HCT116 (cell line): Measurements from ENCODE around the gene CBFA2T3. TPM values are rescaled to one million over a fixed set of nuclear protein-coding genes. Genes with fewer than 3 reads are reported as not detected.

Experiments
- ATAC-seq: fragments of 200-7000 bp; cut with Tn5 transposase; 2 replicates; pipeline ENCODE4 v1.9.1; 2020; ENCODE audit warnings: mild to moderate bottlenecking, moderate library complexity
- BruUV-seq: library from RNA; stranded (reverse); fragments of 400-500 nt; replicated peaks from 2 replicates; lab custom pipeline; 2021; lab: Mats Ljungman, UMichigan
- CTCF ChIA-PET: fragments of 300-600 bp; sonication (Branson Sonifier 250); formaldehyde crosslinking; loops from one replicate; lab custom pipeline; 2021; ENCODE audit warnings: antibody characterized with exemption; lab: Charles Lee
- POLR2A ChIA-PET: fragments of 300-600, 350-600 bp; sonication (Branson Sonifier 250); formaldehyde crosslinking; loops from one replicate; lab custom pipeline; 2021; ENCODE audit warnings: antibody characterized with exemption; lab: Charles Lee
- RAD21 ChIA-PET, 2 experiments: fragments of 300-600 bp; sonication (Branson Sonifier 250); formaldehyde crosslinking; loops; one replicate each; lab custom pipeline; 2023; ENCODE audit warnings: low total read pairs in 2 of 2; ENCODE audit not compliant: uncharacterized antibody in 2 of 2, unreplicated experiment in 2 of 2, low non-redundant PET in 1 of 2; lab: Charles Lee
- DNase-seq: peaks from one replicate; pipeline ENCODE4 v3.0.0-alpha.2; 2010; ENCODE audit warnings: low read depth, low spot score
- H2AFZ ChIP-seq: fragments of 200-600 bp; shearing (Covaris generic), sonication (generic); 2 replicates; pipeline ENCODE4 v1.6.1; 2017; ENCODE audit warnings: low read depth, mixed run types, mixed read lengths, antibody characterized with exemption, low read length; ENCODE audit not compliant: poor library complexity, severe bottlenecking
- H3K27ac ChIP-seq: 2 replicates; pipeline ENCODE4 v1.5.1; 2012; ENCODE audit warnings: low read depth, low read length
- H3K27me3 ChIP-seq: fragments of 200-600 bp; sonication (generic); 2 replicates; pipeline ENCODE4 v1.6.1; 2016; ENCODE audit warnings: mixed run types, low read length, mixed read lengths; ENCODE audit not compliant: insufficient read depth
- H3K36me3 ChIP-seq, 2 experiments: fragments of 200-500 bp in 1 of 2; fragments of 200-600 bp in 1 of 2; sonication (Bioruptor generic) in 1 of 2; sonication (generic) in 1 of 2; 2 replicates each; pipeline versions ENCODE4 v1.5.1 to v1.6.1; 2014 to 2016; ENCODE audit warnings: low read length in 2 of 2, inconsistent platforms in 1 of 2, mixed read lengths in 1 of 2, mixed run types in 1 of 2; ENCODE audit not compliant: insufficient read depth in 2 of 2, control insufficient read depth in 1 of 2
- H3K4me1 ChIP-seq, 2 experiments: fragments of 200-600 bp in 1 of 2; sonication (generic) in 1 of 2; 2 replicates each; pipeline versions ENCODE4 v1.5.1 to v1.6.1; 2012 to 2017; ENCODE audit warnings: low read length in 2 of 2, inconsistent platforms in 1 of 2, mild to moderate bottlenecking in 1 of 2, mixed read lengths in 1 of 2, mixed run types in 1 of 2, moderate library complexity in 1 of 2; ENCODE audit not compliant: insufficient read depth in 2 of 2, control insufficient read depth in 1 of 2
- H3K4me2 ChIP-seq: fragments of 200-600 bp; sonication (generic); 2 replicates; pipeline ENCODE4 v1.6.1; 2017; ENCODE audit warnings: mixed run types, low read length, mixed read lengths
- H3K4me3 ChIP-seq, 2 experiments: fragments of 200-600 bp in 1 of 2; sonication (generic) in 1 of 2; replicated peaks in 1 of 2; 2 replicates each; pipeline ENCODE4 v1.5.1; 2011 to 2016; ENCODE audit warnings: low read length in 2 of 2, control low read depth in 1 of 2, low read depth in 1 of 2, mild to moderate bottlenecking in 1 of 2, mixed read lengths in 1 of 2, mixed run types in 1 of 2
- H3K79me2 ChIP-seq: fragments of 200-600 bp; sonication (generic); 2 replicates; pipeline ENCODE4 v1.6.1; 2017; ENCODE audit warnings: mild to moderate bottlenecking, mixed run types, low read length, moderate library complexity, mixed read lengths; ENCODE audit not compliant: insufficient read depth
- H3K9ac ChIP-seq: fragments of 200-600 bp; sonication (generic); 2 replicates; pipeline ENCODE4 v1.6.1; 2016; ENCODE audit warnings: low read length, mixed read lengths
- H3K9me2 ChIP-seq: fragments of 200-600 bp; sonication (generic), shearing (Covaris generic); 2 replicates; pipeline ENCODE4 v1.6.1; 2017; ENCODE audit warnings: mixed run types, mild to moderate bottlenecking, moderate library complexity; ENCODE audit not compliant: insufficient read depth
- H3K9me3 ChIP-seq, 2 experiments: fragments of 200-500 bp in 1 of 2; fragments of 200-600 bp in 1 of 2; sonication (Bioruptor generic) in 1 of 2; sonication (generic) in 1 of 2; 2 replicates each; pipeline ENCODE4 v1.6.1; 2014 to 2017; ENCODE audit warnings: low read length in 2 of 2, mixed read lengths in 2 of 2, inconsistent platforms in 1 of 2, low read depth in 1 of 2, mild to moderate bottlenecking in 1 of 2, mixed run types in 1 of 2, moderate library complexity in 1 of 2; ENCODE audit not compliant: control insufficient read depth in 1 of 2, insufficient read depth in 1 of 2
- H4K20me1 ChIP-seq: fragments of 200-600 bp; sonication (generic), shearing (Covaris generic); 2 replicates; pipeline ENCODE4 v1.6.1; 2017; ENCODE audit warnings: mixed run types, mild to moderate bottlenecking, moderate library complexity; ENCODE audit not compliant: insufficient read depth
- CBX3 ChIP-seq: IDR thresholded peaks from 2 replicates; pipeline ENCODE4 v1.6.1; 2012; ENCODE audit warnings: low read depth
- EGR1 ChIP-seq: IDR thresholded peaks from 2 replicates; pipeline ENCODE4 v1.6.1; 2012; ENCODE audit warnings: low read depth
- ELF1 ChIP-seq: IDR thresholded peaks from 2 replicates; pipeline ENCODE4 v1.6.1; 2012; ENCODE audit warnings: low read depth, borderline replicate concordance
- EZH2phosphoT487 ChIP-seq: fragments of 200-600 bp; IDR thresholded peaks from 2 replicates; pipeline ENCODE4 v1.6.1; 2018; ENCODE audit warnings: antibody characterized with exemption, borderline replicate concordance
- FOSL1 ChIP-seq: IDR thresholded peaks from 2 replicates; pipeline ENCODE4 v1.6.1; 2012; ENCODE audit warnings: low read depth
- JUND ChIP-seq: IDR thresholded peaks from 2 replicates; pipeline ENCODE4 v1.6.1; 2012
- POLR2A ChIP-seq: IDR thresholded peaks from 2 replicates; pipeline ENCODE4 v1.7.0; 2011; ENCODE audit warnings: borderline replicate concordance; ENCODE audit not compliant: insufficient read depth, insufficient read length; ENCODE audit errors: extremely low read depth
- POLR2AphosphoS5 ChIP-seq: IDR thresholded peaks from 2 replicates; pipeline ENCODE4 v1.6.1; 2011; ENCODE audit warnings: mild to moderate bottlenecking, low read depth, low read length, moderate library complexity
- RAD21 ChIP-seq: IDR thresholded peaks from 2 replicates; pipeline ENCODE4 v1.6.1; 2012; ENCODE audit warnings: low read depth, mild to moderate bottlenecking
- SRF ChIP-seq: IDR thresholded peaks from 2 replicates; pipeline ENCODE4 v1.6.1; 2012; ENCODE audit warnings: low read depth
- TCF7L2 ChIP-seq: IDR thresholded peaks from 2 replicates; pipeline ENCODE4 v1.7.0; 2011; ENCODE audit warnings: borderline replicate concordance, inconsistent platforms; ENCODE audit not compliant: insufficient read depth, insufficient read length; ENCODE audit errors: extremely low read depth
- YY1 ChIP-seq: IDR thresholded peaks from 2 replicates; pipeline ENCODE4 v1.6.1; 2011; ENCODE audit warnings: low read length, low read depth, moderate library complexity, mild to moderate bottlenecking; ENCODE audit not compliant: insufficient replicate concordance; ENCODE audit errors: extremely low read depth
- ZFX ChIP-seq: fragments of 450-650 bp; IDR thresholded peaks from 2 replicates; pipeline ENCODE4 v1.6.1; 2017
- intact Hi-C: fragments of 100-400 bp; cut with micrococcal nuclease; formaldehyde crosslinking; loops from 2 replicates; pipeline ENCODE4 v1.10.0; 2022
- total RNA-seq: library from RNA; stranded (reverse); gene quantifications from one replicate; pipeline ENCODE4 v1.2.1, GENCODE V29; 2021; ENCODE audit not compliant: unreplicated experiment
- TF ChIP-seq, protein P1 (sequence below): IDR thresholded peaks from 2 replicates; pipeline ENCODE4 v1.6.1; 2012
- TF ChIP-seq, protein P2 (sequence below): IDR thresholded peaks from 2 replicates; pipeline ENCODE4 v1.6.1; 2012
- TF ChIP-seq, protein P3 (sequence below): IDR thresholded peaks from 2 replicates; pipeline ENCODE4 v1.6.1; 2011; ENCODE audit warnings: mild to moderate bottlenecking, low read length, moderate library complexity; ENCODE audit not compliant: insufficient replicate concordance; ENCODE audit errors: extremely low read depth

CBFA2T3 gene
- total RNA-seq, 1 experiment from 2014 or later, result 19.1 TPM

DNA sequence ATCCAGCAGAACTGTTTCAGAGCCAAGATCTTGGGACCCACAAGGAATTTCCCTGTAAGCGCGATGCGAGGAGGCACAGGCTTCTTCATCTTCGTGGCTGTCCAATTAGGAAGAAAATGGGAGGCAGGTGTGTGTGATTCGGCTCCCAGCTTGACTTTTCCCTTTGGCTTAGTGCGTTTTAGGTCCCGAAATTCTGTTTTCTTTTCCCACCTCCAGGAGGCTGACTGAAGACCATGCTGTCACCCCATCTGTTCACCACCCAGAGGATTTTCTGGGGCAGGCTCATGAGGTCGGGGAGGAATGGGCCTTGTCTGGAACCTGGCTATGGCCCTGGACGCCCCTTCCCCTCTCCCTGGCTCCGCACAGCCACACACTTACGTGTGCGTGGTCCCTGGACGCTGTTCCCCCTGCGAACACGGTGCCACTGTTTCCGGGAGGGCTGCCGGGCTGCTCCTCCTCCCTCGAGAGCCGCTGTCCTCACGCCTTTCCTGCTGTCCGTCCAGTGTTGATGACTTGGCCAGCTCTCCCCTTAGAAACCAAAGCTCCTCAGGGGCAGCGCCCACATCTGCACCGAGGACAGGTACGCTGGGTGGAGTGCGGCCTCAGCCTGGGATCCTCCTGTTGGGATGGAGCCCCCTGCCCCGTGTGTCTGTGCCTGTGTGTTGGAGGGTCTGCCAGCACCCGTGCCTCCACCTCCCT, 107.9 kb downstream of the CBFA2T3 start:
- H3K4me3 ChIP-seq, result no peak overlapping the region
- no peaks in the 10 kb centered on the region for H3K4me1 ChIP-seq
- RAD21 ChIA-PET, result no interaction called here
- H3K4me2 ChIP-seq, result no peak overlapping the region
- no peaks in the 10 kb centered on the region for H3K9me2 ChIP-seq
- TF ChIP-seq RAD21 (no peak), SRF (no peak), FOSL1 (no peak), JUND (no peak), POLR2A (no peak), ZFX (no peak), EGR1 (no peak), CBX3 (no peak), POLR2AphosphoS5 (no peak), EZH2phosphoT487 (no peak), TCF7L2 (no peak), ELF1 (no peak), YY1 (no peak)
- TF ChIP-seq, protein P1, sequence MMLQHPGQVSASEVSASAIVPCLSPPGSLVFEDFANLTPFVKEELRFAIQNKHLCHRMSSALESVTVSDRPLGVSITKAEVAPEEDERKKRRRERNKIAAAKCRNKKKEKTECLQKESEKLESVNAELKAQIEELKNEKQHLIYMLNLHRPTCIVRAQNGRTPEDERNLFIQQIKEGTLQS, result no peak
- TF ChIP-seq, protein P2, sequence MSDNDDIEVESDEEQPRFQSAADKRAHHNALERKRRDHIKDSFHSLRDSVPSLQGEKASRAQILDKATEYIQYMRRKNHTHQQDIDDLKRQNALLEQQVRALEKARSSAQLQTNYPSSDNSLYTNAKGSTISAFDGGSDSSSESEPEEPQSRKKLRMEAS, result no peak
- TF ChIP-seq, protein P3, sequence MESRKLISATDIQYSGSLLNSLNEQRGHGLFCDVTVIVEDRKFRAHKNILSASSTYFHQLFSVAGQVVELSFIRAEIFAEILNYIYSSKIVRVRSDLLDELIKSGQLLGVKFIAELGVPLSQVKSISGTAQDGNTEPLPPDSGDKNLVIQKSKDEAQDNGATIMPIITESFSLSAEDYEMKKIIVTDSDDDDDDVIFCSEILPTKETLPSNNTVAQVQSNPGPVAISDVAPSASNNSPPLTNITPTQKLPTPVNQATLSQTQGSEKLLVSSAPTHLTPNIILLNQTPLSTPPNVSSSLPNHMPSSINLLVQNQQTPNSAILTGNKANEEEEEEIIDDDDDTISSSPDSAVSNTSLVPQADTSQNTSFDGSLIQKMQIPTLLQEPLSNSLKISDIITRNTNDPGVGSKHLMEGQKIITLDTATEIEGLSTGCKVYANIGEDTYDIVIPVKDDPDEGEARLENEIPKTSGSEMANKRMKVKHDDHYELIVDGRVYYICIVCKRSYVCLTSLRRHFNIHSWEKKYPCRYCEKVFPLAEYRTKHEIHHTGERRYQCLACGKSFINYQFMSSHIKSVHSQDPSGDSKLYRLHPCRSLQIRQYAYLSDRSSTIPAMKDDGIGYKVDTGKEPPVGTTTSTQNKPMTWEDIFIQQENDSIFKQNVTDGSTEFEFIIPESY, result no peak
- TF ChIP-seq, all 23 proteins: peak for 0
- no peak for ATAC-seq
- no TSS peak for BruUV-seq
- DNase-seq, result no peak
- Histone ChIP-seq H3K79me2 (no peaks in the 10 kb centered on the region), H3K27me3 (no peaks in the 10 kb centered on the region), H4K20me1 (no peaks in the 10 kb centered on the region), H3K9me3 (no peaks in the 10 kb centered on the region), H3K27ac (no peak overlapping the region), H3K36me3 (no peaks in the 10 kb centered on the region), H2AFZ (no peak overlapping the region), H3K9ac (no peak overlapping the region)
- ChIA-PET CTCF (no interaction called here), POLR2A (no interaction called here)
- intact Hi-C loops, result no loop called here
